Measurements from ENCODE around the gene KAT5.
"Not testable (repeated sequence)": the region's sequence is repeated elsewhere in the genome, so short reads cannot be mapped to it uniquely, and the experiment has no call there.

KAT5 gene

GRCh38 chr11:65710421-65710820 is 1.6 kb upstream of the KAT5 start:
- no peak for FAIRE-seq

GRCh38 chr11:65712633-65713076 is 603 bp downstream of the KAT5 start:
- FAIRE-seq, result peak; percentile 96

- FAIRE-seq, result no peak
Measured at GRCh38 chr11:65713212-65713969, 1.3 kb downstream of the KAT5 start.

- no peak for FAIRE-seq
Measured at GRCh38 chr11:65714433-65714832, 2.4 kb downstream of the KAT5 start.

- no peak for FAIRE-seq
Measured at GRCh38 chr11:65716302-65716701, 4.2 kb downstream of the KAT5 start.

- FAIRE-seq, result no peak
Measured at GRCh38 chr11:65716774-65717405, 4.8 kb downstream of the KAT5 start.

- FAIRE-seq, result no peak
Measured at GRCh38 chr11:65717906-65718305, 5.9 kb downstream of the KAT5 start.

GRCh38 chr11:65718531-65718930 is 6.5 kb downstream of the KAT5 start:
- FAIRE-seq, result no peak

- no peak for FAIRE-seq
Measured at GRCh38 chr11:65718964-65719492, 7.0 kb downstream of the KAT5 start.

GRCh38 chr11:65719871-65720210 is 7.8 kb downstream of the KAT5 start:
- no peak for FAIRE-seq

- FAIRE-seq, result peak; percentile 65
Measured at GRCh38 chr11:65720211-65720934, 8.3 kb downstream of the KAT5 start, which contains the start of gene RNASEH2C. Gene RNASEH2C (minus strand): TSS chr11:65720798. CDS start chr11:65720758, 40 bp downstream.

GRCh38 chr11:65722261-65722660 is 10.2 kb downstream of the KAT5 start:
- FAIRE-seq, result no peak

GRCh38 chr11:65726660-65727059 is 14.6 kb downstream of the KAT5 start:
- FAIRE-seq, result no peak

GRCh38 chr11:65727865-65728264 is 15.8 kb downstream of the KAT5 start:
- FAIRE-seq, result no peak

- FAIRE-seq, result no peak
Measured at GRCh38 chr11:65730461-65730860, 18.4 kb downstream of the KAT5 start.

GRCh38 chr11:65735111-65735510 is 23.1 kb downstream of the KAT5 start:
- not testable (repeated sequence) for FAIRE-seq

GRCh38 chr11:65736810-65737209 is 24.8 kb downstream of the KAT5 start:
- FAIRE-seq, result no peak

- FAIRE-seq, result no peak
Measured at GRCh38 chr11:65739022-65739421, 27.0 kb downstream of the KAT5 start.

- FAIRE-seq, result no peak
Measured at GRCh38 chr11:65741185-65741584, 29.1 kb downstream of the KAT5 start.

GRCh38 chr11:65742353-65742752 is 30.3 kb downstream of the KAT5 start:
- no peak for FAIRE-seq

GRCh38 chr11:65743681-65744025 is 31.6 kb downstream of the KAT5 start:
- no peak for FAIRE-seq

- no peak for FAIRE-seq
Measured at GRCh38 chr11:65744026-65744698, 32.1 kb downstream of the KAT5 start.

- no peak for FAIRE-seq
Measured at GRCh38 chr11:65744699-65745042, 32.6 kb downstream of the KAT5 start.
